ENCODE data around the gene ATR.
"Not testable (repeated sequence)": the region's sequence is repeated elsewhere in the genome, so short reads cannot be mapped to it uniquely, and the experiment has no call there.

ATR gene

GRCh38 chr3:142586803-142587406 is 8.4 kb upstream of the ATR start:
- TF ChIP-seq ZNF660 (tag by site-specific recombination; IDR thresholded peaks at IDR 0.05) (peak; percentile 85), ZNF202 (tag by site-specific recombination; IDR thresholded peaks at IDR 0.05; ENCODE audit: borderline replicate concordance) (no peak), ZBTB44 (tag by site-specific recombination; IDR thresholded peaks at IDR 0.05) (peak; percentile 82), ZNF654 (tag by site-specific recombination; IDR thresholded peaks at IDR 0.05; ENCODE audit: low read depth) (peak; percentile 87), ZFP69B (tag by site-specific recombination; IDR thresholded peaks at IDR 0.05) (no peak), KLF8 (tag by site-specific recombination; IDR thresholded peaks at IDR 0.05) (no peak), MEIS1 (CRISPR knock-in tag; IDR thresholded peaks at IDR 0.05; ENCODE audit: borderline replicate concordance) (no peak), ZNF398 (tag by site-specific recombination; IDR thresholded peaks at IDR 0.05) (no peak), ZSCAN23 (tag by site-specific recombination; IDR thresholded peaks at IDR 0.05) (no peak), ZNF214 (tag by site-specific recombination; IDR thresholded peaks at IDR 0.05; ENCODE audit: borderline replicate concordance) (no peak), ZNF48 (tag by site-specific recombination; IDR thresholded peaks at IDR 0.05) (no peak), AEBP2 (tag by site-specific recombination; IDR thresholded peaks at IDR 0.05; ENCODE audit: borderline replicate concordance) (no peak), TCF7L2 (IDR thresholded peaks at IDR 0.05; ENCODE audit: borderline replicate concordance, low read depth, low read length) (no peak), GLIS1 (tag by site-specific recombination; IDR thresholded peaks at IDR 0.05) (no peak), ZNF600 (tag by site-specific recombination; IDR thresholded peaks at IDR 0.05) (peak; percentile 93), SP7 (tag by site-specific recombination; IDR thresholded peaks at IDR 0.05) (no peak), ZNF692 (tag by site-specific recombination; IDR thresholded peaks at IDR 0.05) (no peak), SCRT2 (tag by site-specific recombination; IDR thresholded peaks at IDR 0.05) (peak; percentile 89), ZNF514 (tag by site-specific recombination; IDR thresholded peaks at IDR 0.05) (no peak), SCRT1 (tag by site-specific recombination; IDR thresholded peaks at IDR 0.05; ENCODE audit: borderline replicate concordance) (0 out of 2 replicates have a peak, but pooled peaks have one; percentile 28)
- no peaks in the 10 kb centered on the region for H3K36me3 ChIP-seq (ENCODE audit: control insufficient read depth in 2 of 2, insufficient read depth in 1 of 2, low read length in 2 of 2)
- H3K27ac ChIP-seq (ENCODE audit: extremely low read depth, low read depth, low read length), result no peak overlapping the region
- H3K4me1 ChIP-seq (ENCODE audit: control insufficient read depth, insufficient read depth, low read length), result no peaks in the 10 kb centered on the region
- POLR2A ChIA-PET, result interaction anchor here (0.8 kb wide), 1 partner anchor 137 kb away, joined by 3 read pairs; the partner anchor contains the start of gene TRPC1
- CTCF ChIA-PET, result interaction anchor here (0.6 to 1.9 kb wide), 20 partner anchors 11 to 461 kb away, joined by 3 to 24 read pairs (median 4); partner anchors contain the start of gene TRPC1
- no peaks in the 10 kb centered on the region for H3K9me3 ChIP-seq (ENCODE audit: control insufficient read depth, insufficient read depth, low read depth, low read length)
- H3K4me3 ChIP-seq (ENCODE audit: low read depth, low read length), result no peak overlapping the region

- H3K36me3 ChIP-seq (ENCODE audit: control insufficient read depth in 2 of 2, insufficient read depth in 1 of 2, low read length in 2 of 2); H3K27ac ChIP-seq (ENCODE audit: extremely low read depth, low read depth, low read length); POLR2A ChIA-PET; H3K4me1 ChIP-seq (ENCODE audit: control insufficient read depth, insufficient read depth, low read length); H3K4me3 ChIP-seq (ENCODE audit: low read depth, low read length); H3K9me3 ChIP-seq (ENCODE audit: control insufficient read depth, insufficient read depth, low read depth, low read length): not testable (repeated sequence)
- CTCF ChIA-PET, result interaction anchor here (1.1 to 1.3 kb wide), 3 partner anchors 12 to 322 kb away, joined by 3 to 4 read pairs (median 4); no protein-coding TSS in a partner anchor
These were observed 2.5 kb upstream of the ATR start for GRCh38 chr3:142581070-142581469.

All from HEK293 (cell line).